Activated CD8-positive, alpha-beta memory T cell treated with anti-CD3 and anti-CD28 coated beads for 1 hour (primary cell): Measurements from ENCODE around the gene SIGMAR1.

Source experiments
- DNase-seq, 2 donors: peaks; one replicate each; pipeline ENCODE4 v3.0.0-alpha.2; 2020; ENCODE audit warnings: low read depth in 1 of 2; ENCODE audit errors: extremely low read depth in 1 of 2

The SIGMAR1 gene

GRCh38 chr9:34633166-34633565 lies 4.4 kb downstream of the SIGMAR1 start:
- DNase-seq: no peak

GRCh38 chr9:34630402-34631154 lies 7.0 kb downstream of the SIGMAR1 start:
- DNase-seq: no peak

GRCh38 chr9:34629491-34629808 lies 8.1 kb downstream of the SIGMAR1 start:
- no peak for DNase-seq

- DNase-seq: peak in 1 of 2 donors; percentile 39
Observed at GRCh38 chr9:34628656-34629490, 8.7 kb downstream of the SIGMAR1 start, which contains the start of gene ARID3C. TSS of gene ARID3C (minus strand) at chr9:34629066. CDS start at chr9:34628014, 1,052 bp downstream.

GRCh38 chr9:34627716-34628655 lies 9.6 kb downstream of the SIGMAR1 start:
- DNase-seq: no peak

DNA sequence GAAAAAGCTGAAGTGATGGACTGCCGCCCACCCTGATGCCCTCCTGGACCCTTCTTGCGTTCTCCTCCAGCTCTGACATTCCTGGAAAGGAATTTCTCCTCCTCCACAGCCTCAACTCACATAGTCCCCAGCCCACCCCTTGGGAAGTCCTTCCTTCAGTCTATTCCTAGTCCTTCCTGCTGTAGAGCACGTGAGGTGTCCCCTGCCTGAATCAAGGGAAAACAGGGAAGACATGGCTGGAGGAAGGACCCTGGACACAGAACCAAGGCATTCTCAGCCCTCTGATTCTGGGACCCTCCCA lies 12.5 kb downstream of the SIGMAR1 start:
- DNase-seq: no peak

- no peak for DNase-seq
Observed at GRCh38 chr9:34624475-34625185, 13.0 kb downstream of the SIGMAR1 start.

DNA sequence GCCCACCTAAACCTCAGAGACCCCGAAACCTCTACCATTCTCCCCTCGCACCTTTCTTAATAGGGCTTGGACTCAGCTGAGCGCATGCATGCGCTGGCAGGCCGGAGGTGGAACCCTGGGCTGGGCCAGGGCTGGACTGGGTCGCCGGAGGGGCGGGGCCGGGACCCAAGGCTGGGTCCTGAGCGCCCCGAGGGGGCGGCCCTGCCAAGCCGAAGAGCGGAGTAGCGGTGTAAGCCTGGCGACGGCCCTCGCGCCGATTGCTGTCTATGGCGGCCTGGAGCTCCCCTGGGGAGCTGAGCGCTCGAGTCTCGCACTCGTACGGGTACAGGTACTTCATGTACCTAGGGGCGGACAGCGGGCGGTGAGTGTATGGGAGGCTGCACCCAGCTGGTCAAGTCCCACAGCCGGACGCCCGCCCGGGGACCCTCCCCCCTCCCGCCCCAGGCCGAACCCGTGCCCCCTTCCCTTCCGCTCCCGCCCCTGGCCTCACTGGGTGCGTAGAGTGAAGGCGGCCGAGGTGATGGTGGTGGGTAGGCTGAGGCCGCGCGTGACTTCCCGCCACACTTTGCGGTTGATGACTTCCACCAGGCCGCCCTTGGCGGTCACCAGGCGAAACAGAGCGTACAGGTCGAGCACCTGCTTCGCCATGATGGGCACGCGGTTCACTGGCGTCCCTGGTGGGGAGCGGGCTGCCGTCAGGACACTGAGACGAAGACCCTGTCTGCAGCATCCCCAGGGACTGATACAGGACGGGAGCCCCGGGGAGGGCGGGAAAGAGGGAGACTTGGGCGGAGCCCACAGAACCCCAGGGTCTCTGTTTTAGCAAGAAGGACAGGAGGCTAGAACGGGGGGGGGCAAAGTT lies 14.0 kb downstream of the SIGMAR1 start:
- DNase-seq: no peak

GRCh38 chr9:34620061-34620994 lies 17.3 kb downstream of the SIGMAR1 start, which contains the start of gene DCTN3:
TSS of gene DCTN3 (minus strand) at chr9:34620495. CDS start at chr9:34620464, 31 bp downstream.
- peak; percentile 80 to 81 for DNase-seq

DNA sequence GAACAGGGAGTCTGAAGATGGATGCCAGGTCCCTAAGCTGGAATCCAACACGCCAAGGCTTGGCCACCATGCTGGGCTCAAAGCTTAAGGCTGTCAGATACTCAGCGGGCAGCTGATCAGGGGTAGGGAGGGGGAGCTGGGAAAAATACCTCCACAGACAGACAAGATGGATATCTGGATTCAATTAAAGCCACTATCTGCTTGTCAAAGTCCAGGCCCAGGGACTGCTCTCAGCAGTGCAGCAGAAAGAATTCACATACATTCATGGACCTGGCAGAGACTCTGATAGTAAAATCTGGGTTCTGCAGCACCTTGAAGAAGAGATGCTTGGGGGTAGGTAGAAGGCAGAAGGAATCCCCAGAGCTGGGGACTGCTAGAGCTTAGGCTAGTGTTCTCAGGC lies 22.5 kb downstream of the SIGMAR1 start:
- DNase-seq: no peak

- peak in 1 of 2 donors; percentile 47 for DNase-seq
Observed at GRCh38 chr9:34612788-34613390, 24.7 kb downstream of the SIGMAR1 start.

GRCh38 chr9:34611811-34612787 lies 25.5 kb downstream of the SIGMAR1 start, which contains the start of gene RPP25L:
TSS of gene RPP25L (minus strand) at chr9:34612097. CDS start at chr9:34611296, 801 bp downstream.
- peak; percentile 33 to 84 for DNase-seq

- no peak for DNase-seq
Observed at GRCh38 chr9:34611251-34611810, 26.3 kb downstream of the SIGMAR1 start.

- no peak for DNase-seq
Observed at GRCh38 chr9:34610434-34611206, 27.0 kb downstream of the SIGMAR1 start.

- DNase-seq: no peak
Observed at GRCh38 chr9:34607331-34607730, 30.3 kb downstream of the SIGMAR1 start.

- DNase-seq: no peak
Observed at GRCh38 chr9:34606905-34607304, 30.7 kb downstream of the SIGMAR1 start.
